HFFc6 (cell line): Measurements from ENCODE around the gene ANGEL1. TPM values are rescaled to one million over a fixed set of nuclear protein-coding genes. Genes with fewer than 3 reads are reported as not detected.

Experiments used
- DNase-seq: peaks from one replicate; pipeline ENCODE4 v3.0.0-alpha.2; 2018
- H3K27ac Mint-ChIP-seq: 2 replicates; pipeline ENCODE4 v1.8.0; 2020; ENCODE audit warnings: mild to moderate bottlenecking, mixed read lengths
- H3K27me3 Mint-ChIP-seq: 2 replicates; pipeline ENCODE4 v1.8.0; 2021; ENCODE audit warnings: mild to moderate bottlenecking, moderate library complexity, mixed read lengths; ENCODE audit not compliant: insufficient read depth
- H3K36me3 Mint-ChIP-seq: 2 replicates; pipeline ENCODE4 v1.8.0; 2021; ENCODE audit warnings: low read depth, mixed read lengths
- H3K4me1 Mint-ChIP-seq: 2 replicates; pipeline ENCODE4 v1.8.0; 2020; ENCODE audit warnings: low read depth, mixed read lengths
- H3K4me3 Mint-ChIP-seq: 2 replicates; pipeline ENCODE4 v1.8.0; 2020; ENCODE audit warnings: mild to moderate bottlenecking, moderate library complexity, mixed read lengths
- H3K9me3 Mint-ChIP-seq: 2 replicates; pipeline ENCODE4 v1.8.0; 2020; ENCODE audit warnings: mild to moderate bottlenecking, mixed read lengths
- CTCF ChIP-seq: fragments of 200-600 bp; sonication (generic); IDR thresholded peaks from 2 replicates; pipeline ENCODE4 v1.5.0; 2021; ENCODE audit warnings: antibody characterized with exemption, mild to moderate bottlenecking
- total RNA-seq, 6 experiments: library from RNA; stranded (reverse); fragmentation: NEBNext Ultra II Directional; extraction: Animal tissue kit (Norgen Biotek cat#: 25700); gene quantifications; 2 replicates in 1 of 6; 3 replicates in 5 of 6; pipeline ENCODE4 v1.2.3, GENCODE V29; 2021

The ANGEL1 gene
- total RNA-seq, 6 experiments from 2014 or later: 7.4 to 9.6 (median 8.0) TPM

- DNase-seq: no peak
- Mint-ChIP-seq H3K36me3 (0 out of 2 replicates have a peak, but pooled peaks cover 4% of the 10 kb centered on the region), H3K4me3 (peak overlapping the region; percentile 7; the same call in 1 of the 2 replicates), H3K9me3 (no peaks in the 10 kb centered on the region), H3K27me3 (peaks cover 29% of the 10 kb centered on the region), H3K27ac (no peak overlapping the region), H3K4me1 (peaks cover 16% of the 10 kb centered on the region)
- TF ChIP-seq CTCF: no peak
Observed at GRCh38 chr14:76829013-76829365, 16.3 kb upstream of the ANGEL1 start.

GRCh38 chr14:76828339-76829012 is 15.8 kb upstream of the ANGEL1 start:
- no peak for TF ChIP-seq CTCF
- no peak for DNase-seq
- Mint-ChIP-seq H3K4me1 (peaks cover 16% of the 10 kb centered on the region), H3K27ac (no peak overlapping the region), H3K9me3 (no peaks in the 10 kb centered on the region), H3K36me3 (0 out of 2 replicates have a peak, but pooled peaks cover 4% of the 10 kb centered on the region), H3K27me3 (peaks cover 29% of the 10 kb centered on the region), H3K4me3 (peak overlapping the region; percentile 81)

GRCh38 chr14:76827696-76828296 is 15.1 kb upstream of the ANGEL1 start:
- peaks cover 29% of the 10 kb centered on the region for H3K27me3 Mint-ChIP-seq
- no peak for DNase-seq
- H3K36me3 Mint-ChIP-seq: 0 out of 2 replicates have a peak, but pooled peaks cover 4% of the 10 kb centered on the region
- H3K9me3 Mint-ChIP-seq: no peaks in the 10 kb centered on the region
- no peak overlapping the region for H3K27ac Mint-ChIP-seq
- H3K4me3 Mint-ChIP-seq: peak overlapping the region; percentile 81
- no peak for TF ChIP-seq CTCF
- peaks cover 16% of the 10 kb centered on the region for H3K4me1 Mint-ChIP-seq

- no peak for DNase-seq
- H3K4me1 Mint-ChIP-seq: peaks cover 16% of the 10 kb centered on the region
- no peaks in the 10 kb centered on the region for H3K36me3 Mint-ChIP-seq
- no peak within 1 kb of the TSS for H3K27ac Mint-ChIP-seq
- H3K4me3 Mint-ChIP-seq: no peak within 1 kb of the TSS
- H3K27me3 Mint-ChIP-seq: peaks cover 22% of the 10 kb centered on the region
- no peaks in the 10 kb centered on the region for H3K9me3 Mint-ChIP-seq
- no peak for TF ChIP-seq CTCF
Observed at GRCh38 chr14:76826122-76826521, 13.4 kb upstream of the ANGEL1 start, which contains the start of gene LRRC74A. TSS of gene LRRC74A (plus strand) at chr14:76826408. CDS start at chr14:76826698, 290 bp downstream.

- DNase-seq: no peak
- Mint-ChIP-seq H3K4me1 (no peaks in the 10 kb centered on the region), H3K4me3 (no peak overlapping the region), H3K27me3 (peaks cover 9% of the 10 kb centered on the region), H3K27ac (no peak overlapping the region), H3K36me3 (no peaks in the 10 kb centered on the region), H3K9me3 (no peaks in the 10 kb centered on the region)
- no peak for TF ChIP-seq CTCF
Observed at GRCh38 chr14:76820700-76821099, 8.0 kb upstream of the ANGEL1 start.
